Measurements from ENCODE around the gene BACE1. TPM values are rescaled to one million over a fixed set of nuclear protein-coding genes. Genes with fewer than 3 reads are reported as not detected.

The BACE1 gene
- polyA plus RNA-seq, 1 donor from 2014 or later: 21.0 TPM

DNA sequence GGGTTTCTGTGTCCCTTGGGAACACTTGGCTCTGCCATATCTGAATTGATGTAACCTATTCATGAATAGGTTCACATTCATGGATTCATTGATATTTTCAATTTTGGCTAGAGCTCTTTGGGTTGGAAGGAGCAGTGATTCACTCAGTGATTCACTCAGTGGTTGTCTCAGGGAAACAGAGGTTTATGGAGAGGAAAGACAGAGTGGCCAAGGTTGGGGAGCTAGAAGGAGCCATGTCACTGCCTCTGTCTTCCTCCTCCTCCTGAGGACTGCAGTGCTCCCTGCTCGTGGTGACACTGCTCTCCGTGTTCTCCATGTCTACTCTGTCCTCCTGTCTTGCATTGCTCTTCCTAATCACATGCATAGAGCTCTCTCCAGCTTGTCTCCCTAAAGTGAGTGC, 29.0 kb upstream of the BACE1 start:
- Histone ChIP-seq H3K27me3 (ENCODE audit: insufficient read depth, low read depth, low read length) (no peaks in the 10 kb centered on the region), H3K9me3 (ENCODE audit: low read length) (no peaks in the 10 kb centered on the region), H3K79me2 (replicated peaks; ENCODE audit: insufficient read depth, low read length) (no peaks in the 10 kb centered on the region), H3K9ac (ENCODE audit: low read length) (no peak overlapping the region), H3K9me2 (ENCODE audit: insufficient read depth, low read length) (no peaks in the 10 kb centered on the region), H2AFZ (ENCODE audit: low read depth, low read length) (no peak overlapping the region), H4K20me1 (ENCODE audit: insufficient read depth) (no peaks in the 10 kb centered on the region), H3K36me3 (ENCODE audit: insufficient read depth, low read length) (no peaks in the 10 kb centered on the region), H3K4me2 (ENCODE audit: low read length) (no peak overlapping the region), H3K4me3 (ENCODE audit: low read length) (no peak overlapping the region), H3F3A (ENCODE audit: insufficient read depth, low read length, poor library complexity, severe bottlenecking) (no peaks in the 10 kb centered on the region), H3K27ac (ENCODE audit: low read length) (no peak overlapping the region)
- TF ChIP-seq SMC3 (conservative IDR thresholded peaks at IDR 0.05; ENCODE audit: poor library complexity) (no peak), EP300 (conservative IDR thresholded peaks at IDR 0.05; ENCODE audit: poor library complexity, severe bottlenecking) (no peak), CTCF (IDR thresholded peaks at IDR 0.05; ENCODE audit: poor library complexity, severe bottlenecking) (no peak), TAF1 (IDR thresholded peaks at IDR 0.05; ENCODE audit: low read depth) (no peak)

- Histone ChIP-seq H3K27me3 (ENCODE audit: insufficient read depth, low read depth, low read length) (no peaks in the 10 kb centered on the region), H3K79me2 (replicated peaks; ENCODE audit: insufficient read depth, low read length) (no peaks in the 10 kb centered on the region), H2AFZ (ENCODE audit: low read depth, low read length) (no peak overlapping the region), H3K9me2 (ENCODE audit: insufficient read depth, low read length) (no peaks in the 10 kb centered on the region), H4K20me1 (ENCODE audit: insufficient read depth) (no peaks in the 10 kb centered on the region), H3F3A (ENCODE audit: insufficient read depth, low read length, poor library complexity, severe bottlenecking) (no peaks in the 10 kb centered on the region), H3K4me3 (ENCODE audit: low read length) (no peak overlapping the region), H3K9ac (ENCODE audit: low read length) (no peak overlapping the region), H3K27ac (ENCODE audit: low read length) (no peak overlapping the region), H3K9me3 (ENCODE audit: low read length) (no peaks in the 10 kb centered on the region), H3K36me3 (ENCODE audit: insufficient read depth, low read length) (no peaks in the 10 kb centered on the region), H3K4me2 (ENCODE audit: low read length) (no peak overlapping the region)
- TF ChIP-seq EP300 (conservative IDR thresholded peaks at IDR 0.05; ENCODE audit: poor library complexity, severe bottlenecking) (no peak), MXI1 (conservative IDR thresholded peaks at IDR 0.05; ENCODE audit: poor library complexity, severe bottlenecking) (no peak), RAD21 (conservative IDR thresholded peaks at IDR 0.05) (no peak), POLR2AphosphoS5 (IDR thresholded peaks at IDR 0.05) (no peak), SMC3 (conservative IDR thresholded peaks at IDR 0.05; ENCODE audit: poor library complexity) (no peak), CTCF (IDR thresholded peaks at IDR 0.05; ENCODE audit: poor library complexity, severe bottlenecking) (no peak), REST (IDR thresholded peaks at IDR 0.05; ENCODE audit: borderline replicate concordance) (no peak), TAF1 (IDR thresholded peaks at IDR 0.05; ENCODE audit: low read depth) (no peak), EZH2 (IDR thresholded peaks at IDR 0.05; ENCODE audit: borderline replicate concordance, insufficient read depth, low read length, poor library complexity, severe bottlenecking) (no peak)
Measured at GRCh38 chr11:117337076-117337475, 21.0 kb upstream of the BACE1 start.

All from neural cell (in vitro differentiated cells).